GM18505 (cell line): Measurements from ENCODE around the gene ORAI1.

Experiments used
- ATAC-seq: cut with Tn5 transposase; IDR thresholded peaks from one replicate; pipeline ENCODE4 v1.9.1; 2021; ENCODE audit not compliant: unreplicated experiment
- POLR2A ChIP-seq: IDR thresholded peaks from 4 replicates; pipeline ENCODE4 v1.6.1; 2011; ENCODE audit warnings: borderline replicate concordance; ENCODE audit not compliant: insufficient read depth, insufficient read length; ENCODE audit errors: extremely low read depth

The ORAI1 gene

DNA sequence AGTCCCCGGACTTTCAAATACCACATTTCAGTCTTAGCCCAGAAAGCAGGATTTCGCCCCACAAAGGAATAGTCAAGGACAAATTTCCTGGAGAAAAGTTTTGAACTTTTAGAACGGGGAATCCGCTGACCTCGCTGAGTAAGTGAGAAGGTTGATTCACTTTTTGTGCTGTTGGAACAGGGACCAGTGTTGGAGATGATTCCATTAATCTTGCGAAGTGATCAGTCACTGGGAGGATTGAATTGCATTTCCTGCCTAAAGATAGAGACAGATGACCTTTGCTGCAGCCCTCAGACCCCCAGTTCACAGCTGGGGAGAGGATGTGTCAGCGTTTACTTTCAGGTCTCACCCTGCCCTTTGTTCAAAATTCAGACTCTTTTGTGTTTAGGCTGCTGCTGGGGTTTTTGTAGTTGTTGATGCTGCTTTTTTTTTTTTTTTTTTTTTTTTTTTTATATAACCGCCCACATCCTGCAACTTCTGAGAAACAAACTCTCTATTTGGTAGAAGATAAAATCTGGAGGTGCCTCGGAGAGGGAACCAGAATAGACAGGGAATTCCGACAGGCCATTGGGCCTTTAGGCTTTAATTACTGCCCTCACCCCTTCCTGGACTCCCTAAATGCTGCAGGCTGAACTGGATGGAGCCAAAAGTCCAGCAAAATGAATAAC is 35.7 kb upstream of the ORAI1 start:
- TF ChIP-seq POLR2A: no peak

DNA sequence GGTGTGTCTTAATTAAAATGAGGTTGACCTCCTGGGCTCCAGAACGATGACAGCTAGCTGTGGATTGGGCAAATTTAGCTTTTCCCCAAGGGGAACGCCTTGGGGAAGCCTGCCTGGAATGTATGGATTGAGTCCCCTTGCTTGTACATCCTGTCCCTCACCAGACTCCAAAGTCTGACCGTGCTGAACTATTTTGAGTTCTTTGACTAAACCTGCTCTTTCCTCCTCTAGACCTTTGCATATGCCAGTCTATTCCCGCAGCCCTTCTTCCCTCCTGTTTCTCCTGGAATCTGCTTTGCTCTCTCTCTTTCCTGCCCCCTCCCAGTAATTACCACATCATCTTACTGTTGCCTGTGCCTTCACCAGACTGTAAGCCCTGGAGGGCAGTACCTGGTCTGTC is 34.0 kb upstream of the ORAI1 start:
- ATAC-seq: no peak
- TF ChIP-seq POLR2A: no peak

More for the DNA sequence above, 35.7 kb upstream of the ORAI1 start:
- ATAC-seq: no peak

DNA sequence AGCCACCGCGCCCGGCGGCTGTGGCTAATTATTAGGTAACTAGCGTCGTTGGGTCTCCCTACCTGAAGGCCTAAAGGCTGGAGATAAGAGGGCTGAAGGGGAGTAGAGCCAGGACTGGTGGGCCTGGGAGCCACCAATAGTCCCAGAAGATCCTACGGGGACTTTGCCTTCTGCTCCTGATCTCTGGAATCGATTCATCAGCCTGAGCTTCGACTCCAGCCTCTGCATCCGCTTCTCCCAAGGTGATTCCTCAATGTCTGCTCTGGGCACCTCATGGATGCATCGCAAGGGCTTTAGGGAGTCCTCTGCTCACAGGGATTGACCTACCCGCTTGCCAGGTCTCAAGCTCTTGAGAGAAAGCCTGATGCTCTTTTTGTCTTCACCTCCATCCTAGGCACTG is 30.8 kb upstream of the ORAI1 start:
- no peak for TF ChIP-seq POLR2A
- no peak for ATAC-seq

DNA sequence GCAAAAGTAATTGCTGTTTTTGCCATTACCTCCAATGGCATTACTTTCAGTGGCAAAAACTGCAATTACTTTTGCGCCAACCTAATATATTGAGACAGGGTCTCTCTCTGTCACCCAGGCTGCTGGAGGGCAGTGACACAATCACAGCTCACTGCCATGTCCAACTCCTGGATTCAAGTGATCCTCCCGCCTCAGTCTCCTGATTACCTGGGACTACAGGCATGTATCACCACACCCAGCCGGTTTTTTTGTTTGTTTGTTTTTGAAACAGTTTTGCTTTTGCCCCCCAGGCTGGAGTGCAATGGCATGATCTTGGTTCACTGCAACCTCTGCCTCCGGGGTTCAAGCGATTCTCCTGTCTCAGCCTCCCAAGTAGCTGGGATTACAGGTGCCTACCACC is 29.8 kb upstream of the ORAI1 start:
- no peak for TF ChIP-seq POLR2A
- no peak for ATAC-seq

DNA sequence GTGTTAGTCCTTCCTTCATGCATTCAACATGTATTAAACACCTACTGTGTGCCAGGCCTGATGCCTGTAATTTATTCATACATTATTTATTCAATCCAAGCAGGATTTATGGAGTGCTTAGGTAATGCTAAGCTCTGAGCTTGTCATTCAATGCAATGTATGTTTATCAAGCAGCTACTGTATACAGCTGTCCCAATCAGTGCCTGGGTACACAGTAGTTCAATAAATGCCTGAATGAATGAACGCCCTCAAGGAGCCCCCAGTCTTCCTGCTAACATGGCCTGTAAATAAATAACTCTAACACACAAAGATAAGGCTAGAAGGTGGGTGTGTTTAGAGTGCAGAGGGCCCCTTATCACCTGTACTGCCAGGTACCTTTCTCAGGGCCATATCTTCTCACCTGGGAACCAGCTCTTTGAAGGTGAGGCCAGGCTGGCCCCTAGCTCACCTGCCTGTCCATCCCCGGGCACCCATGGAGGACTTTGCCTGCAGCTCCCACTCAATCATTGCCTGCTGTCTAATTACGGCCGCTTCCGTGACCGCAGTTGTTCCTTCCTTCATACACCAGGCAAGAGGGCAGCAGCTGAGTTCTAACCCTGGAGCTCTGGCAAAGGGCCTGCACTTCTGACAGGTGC is 25.5 kb upstream of the ORAI1 start:
- no peak for TF ChIP-seq POLR2A
- no peak for ATAC-seq

DNA sequence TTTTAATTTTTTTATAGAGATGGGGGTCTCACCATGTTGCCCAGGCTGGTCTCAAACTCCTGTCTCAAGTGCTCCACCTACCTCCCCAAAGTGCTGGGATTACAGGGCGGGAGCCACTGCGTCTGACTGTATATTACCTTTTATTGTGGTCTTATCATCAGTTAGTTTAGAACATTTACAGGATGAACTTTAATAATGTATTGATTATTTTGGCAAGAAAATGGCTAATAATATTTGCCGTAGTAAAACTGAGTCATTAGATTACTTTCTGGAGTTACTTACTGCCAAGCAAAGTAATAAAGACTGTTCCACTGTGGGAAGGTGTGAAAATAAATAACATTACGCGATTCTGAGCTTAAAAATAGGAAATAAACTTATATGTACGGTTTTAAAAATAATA is 23.6 kb upstream of the ORAI1 start:
- TF ChIP-seq POLR2A: no peak
- ATAC-seq: no peak

DNA sequence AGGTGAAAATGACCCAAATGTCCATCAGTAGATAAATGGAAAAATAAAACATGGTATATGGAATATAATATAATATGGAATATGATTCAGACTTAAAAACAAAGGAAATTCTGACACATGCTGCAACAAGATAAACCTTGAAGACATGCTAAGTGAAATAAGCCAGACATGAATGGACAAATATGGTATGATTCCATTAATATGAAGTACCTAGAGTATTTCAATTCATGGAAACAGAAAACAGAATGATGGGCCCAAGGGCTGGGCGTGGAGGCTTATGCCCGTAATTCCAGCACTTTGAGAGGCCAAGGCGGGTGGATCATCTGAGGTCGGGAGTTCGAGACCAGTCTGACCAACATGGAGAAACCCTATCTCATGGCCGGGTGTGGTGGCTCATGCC is 22.7 kb upstream of the ORAI1 start:
- ATAC-seq: no peak
- no peak for TF ChIP-seq POLR2A

DNA sequence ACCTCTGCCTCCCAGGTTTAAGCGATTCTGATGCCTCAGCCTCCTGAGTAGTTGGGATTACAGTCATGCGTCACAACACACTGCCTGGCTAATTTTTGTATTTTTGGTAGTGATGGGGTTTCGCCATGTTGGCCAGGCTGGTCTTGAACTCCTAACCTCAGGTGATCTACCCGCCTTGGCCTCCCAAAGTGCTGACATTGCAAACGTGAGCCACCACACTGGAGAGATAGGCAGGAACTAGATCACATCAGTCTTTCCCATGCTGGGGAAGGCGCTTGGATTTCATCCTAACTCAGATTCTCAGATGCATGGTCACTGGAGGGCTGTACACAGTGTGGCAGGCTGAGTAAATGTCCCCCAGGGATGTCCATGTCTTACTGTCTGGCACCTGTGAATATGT is 18.0 kb upstream of the ORAI1 start:
- TF ChIP-seq POLR2A: no peak
- no peak for ATAC-seq

DNA sequence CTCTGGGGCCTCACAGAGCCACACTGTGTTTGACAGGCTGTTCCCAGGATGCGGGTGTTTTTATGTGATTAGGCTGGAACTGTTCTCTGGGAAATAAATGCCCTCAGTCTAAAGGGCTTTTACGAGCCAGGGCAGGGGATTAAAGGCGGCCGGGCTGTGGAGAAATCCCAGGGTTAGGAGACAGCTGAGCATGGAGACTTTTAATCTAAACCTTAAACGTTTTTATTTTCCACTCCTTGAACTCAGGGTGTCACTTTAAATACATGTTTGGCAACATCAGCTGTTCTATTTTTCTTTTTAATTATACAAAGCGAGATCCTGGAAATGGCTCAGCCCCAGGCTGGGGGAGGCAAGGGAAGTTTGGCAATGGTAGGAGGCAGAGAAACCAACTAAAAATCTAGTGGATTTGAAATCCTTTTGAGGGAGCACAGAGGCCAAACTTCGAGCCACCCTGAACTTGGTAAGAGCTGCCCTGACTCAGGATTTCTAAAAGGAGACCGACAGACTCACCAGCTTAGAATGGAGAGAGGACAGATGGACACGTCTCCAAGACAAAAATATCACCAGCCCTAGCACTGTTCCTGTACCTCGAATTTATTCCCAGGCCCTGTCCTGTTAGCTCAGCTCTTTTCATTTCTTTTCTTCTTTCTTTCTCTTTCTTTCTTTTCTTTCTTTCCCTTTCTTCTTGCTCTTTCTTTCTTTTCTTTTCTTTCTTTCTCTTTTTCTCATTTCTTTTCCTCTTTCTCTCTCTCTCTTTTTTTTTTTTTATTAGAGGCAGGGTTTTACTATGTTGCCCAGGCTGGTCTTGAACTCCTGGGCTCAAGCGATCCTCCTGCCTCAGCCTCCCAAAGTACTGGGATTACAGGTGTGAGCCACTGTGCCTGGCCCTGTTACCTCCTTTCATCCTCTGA is 15.8 kb upstream of the ORAI1 start:
- TF ChIP-seq POLR2A: no peak
- no peak for ATAC-seq

DNA sequence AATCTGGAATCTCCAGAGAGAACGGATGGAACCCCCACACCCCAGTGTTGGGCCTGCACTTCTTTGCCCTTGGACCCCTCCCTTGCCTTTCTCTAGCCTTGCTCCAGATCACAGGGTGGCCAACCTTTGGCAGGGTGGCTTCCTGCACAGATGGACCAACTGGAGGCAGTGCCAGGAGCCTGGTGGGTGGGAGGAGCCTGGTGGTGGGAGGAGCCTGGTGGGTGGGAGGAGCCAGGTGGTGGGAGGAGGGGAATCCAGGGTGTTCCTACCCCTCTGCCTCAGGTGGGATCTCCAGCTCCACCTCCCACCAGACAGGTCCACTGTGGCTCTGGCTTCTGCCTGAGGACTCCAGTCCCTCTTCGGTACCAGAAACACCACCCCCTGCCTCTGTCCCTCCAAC is 15.0 kb upstream of the ORAI1 start:
- ATAC-seq: no peak
- no peak for TF ChIP-seq POLR2A

DNA sequence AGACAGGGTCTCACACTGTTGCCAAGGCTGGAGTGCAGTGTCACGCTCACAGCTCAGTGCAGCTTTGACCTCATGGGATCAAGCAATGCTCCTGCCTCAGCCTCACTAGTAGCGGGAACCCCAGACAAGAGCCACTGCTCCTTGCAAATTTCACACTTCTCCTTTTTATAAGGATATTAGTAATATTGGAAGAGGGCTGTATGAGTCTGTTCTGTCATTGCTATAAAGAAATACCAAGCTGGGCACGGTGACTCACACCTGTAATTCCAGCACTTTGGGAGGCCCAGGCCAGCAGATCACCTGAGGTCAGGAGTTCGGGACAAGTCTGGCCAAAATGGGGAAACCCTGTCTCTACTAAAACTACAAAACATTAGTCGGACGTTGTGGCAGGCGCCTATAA is 12.9 kb upstream of the ORAI1 start:
- no peak for TF ChIP-seq POLR2A
- no peak for ATAC-seq

DNA sequence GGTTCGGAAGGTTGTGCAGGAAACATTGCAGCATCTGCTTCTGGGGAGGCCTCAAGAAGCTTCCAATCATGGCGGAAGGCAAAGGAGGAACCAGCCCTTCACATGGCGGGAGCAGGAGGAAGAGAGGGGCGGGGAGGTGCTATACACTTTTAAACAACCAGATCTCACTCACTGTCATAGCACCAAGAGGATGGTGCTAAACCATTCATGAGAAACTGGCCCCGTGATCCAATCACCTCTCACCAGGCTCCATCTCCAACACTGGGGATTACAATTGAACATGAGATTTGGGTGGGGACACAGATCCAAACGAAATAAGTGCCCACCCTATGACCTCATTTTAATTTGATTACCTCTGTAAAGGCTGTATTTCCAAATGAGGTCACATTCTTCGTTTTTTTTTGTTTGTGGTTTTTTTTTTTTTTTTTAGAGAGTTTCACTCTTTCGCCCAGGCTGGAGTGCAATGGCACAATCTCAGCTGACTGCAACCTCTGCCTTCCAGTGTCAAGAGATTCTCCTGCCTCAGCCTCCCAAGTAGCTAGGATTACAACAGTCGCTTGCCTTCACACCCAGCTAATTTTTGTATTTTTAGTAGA is 11.4 kb upstream of the ORAI1 start:
- no peak for ATAC-seq
- TF ChIP-seq POLR2A: no peak

DNA sequence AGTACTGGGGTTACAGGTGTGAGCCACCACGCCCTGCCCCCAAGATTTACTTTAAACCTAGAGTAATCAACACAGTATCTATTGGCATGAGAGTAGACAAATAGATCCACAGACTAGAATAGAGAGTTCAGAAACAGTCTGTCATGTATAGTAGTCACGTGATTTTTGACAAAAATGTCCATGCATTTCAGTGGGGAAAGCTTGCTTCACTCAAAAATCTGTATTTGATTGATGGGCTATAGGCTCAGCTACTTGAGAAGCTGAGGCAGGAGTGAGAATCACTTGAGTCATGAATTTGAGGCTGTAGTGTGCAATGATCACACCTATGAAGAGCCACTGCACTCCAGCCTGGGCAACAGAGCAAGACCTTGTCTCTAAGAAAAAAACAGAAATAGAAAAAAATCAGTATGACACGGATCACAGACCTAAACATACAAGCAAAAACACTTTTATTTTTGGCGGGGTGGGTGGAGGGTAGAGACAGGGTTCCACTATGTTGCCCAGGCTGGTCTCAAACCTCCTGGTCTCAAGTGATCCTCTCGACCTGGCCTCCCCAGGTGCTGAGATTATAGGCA is 7.6 kb upstream of the ORAI1 start:
- no peak for ATAC-seq
- TF ChIP-seq POLR2A: no peak
